GM12878 (cell line): ENCODE measurements around the gene CCNY. TPM values are rescaled to one million over a fixed set of nuclear protein-coding genes. Genes with fewer than 3 reads are reported as not detected.

Experiments used
- ATAC-seq: fragments of 200-7000 bp; cut with Tn5 transposase; 3 replicates; pipeline ENCODE4 v1.9.1; 2020; ENCODE audit warnings: mild to moderate bottlenecking, moderate library complexity
- BruUV-seq: library from RNA; stranded (reverse); fragments of 400-500 nt; replicated peaks from 2 replicates; lab custom pipeline; 2021; lab: Mats Ljungman, UMichigan
- CTCF ChIA-PET: fragments of 300-600 bp; sonication (Branson Sonifier 250); formaldehyde crosslinking; extraction: SDS; loops from one replicate; lab custom pipeline; 2021; ENCODE audit warnings: inconsistent platforms; lab: Yijun Ruan, JAX
- POLR2A ChIA-PET: fragments of 350-600 bp; formaldehyde crosslinking; extraction: SDS; loops from one replicate; lab custom pipeline; 2021; ENCODE audit warnings: inconsistent platforms; lab: Charles Lee
- RAD21 ChIA-PET: fragments of 300-600 bp; sonication (Branson Sonifier 250); formaldehyde crosslinking; loops from one replicate; lab custom pipeline; 2023; ENCODE audit warnings: antibody characterized with exemption; ENCODE audit not compliant: unreplicated experiment; lab: Charles Lee
- SMC1A ChIA-PET: fragments of 300-600 bp; sonication (Branson Sonifier 250); formaldehyde crosslinking; loops from one replicate; lab custom pipeline; 2023; ENCODE audit not compliant: unreplicated experiment, uncharacterized antibody; lab: Charles Lee
- DNase-seq: peaks from one replicate; pipeline ENCODE4 v3.0.0-alpha.2; 2011; ENCODE audit warnings: low read depth, low spot score
- FAIRE-seq: peaks from 3 replicates; lab custom pipeline; 2011; peaks lifted over from hg19 to GRCh38; lab: Jason Lieb, UNC
- H2AFZ ChIP-seq: 2 replicates; pipeline ENCODE4 v1.6.0; 2011; ENCODE audit warnings: low read depth, low read length, control low read depth; ENCODE audit not compliant: control insufficient read depth
- H3K27ac ChIP-seq: 2 replicates; pipeline ENCODE4 v1.5.1; 2011; ENCODE audit warnings: control low read depth; ENCODE audit not compliant: control insufficient read depth, insufficient read depth
- H3K27me3 ChIP-seq, 2 experiments: replicated peaks in 1 of 2; 2 replicates each; pipeline versions ENCODE4 v1.6.0 to v1.6.1; 2011; ENCODE audit warnings: low read length in 1 of 2; ENCODE audit not compliant: control insufficient read depth in 2 of 2, insufficient read depth in 2 of 2
- H3K36me3 ChIP-seq, 2 experiments: 2 replicates each; pipeline ENCODE4 v1.5.1; 2011; ENCODE audit warnings: low read length in 1 of 2; ENCODE audit not compliant: control insufficient read depth in 2 of 2, insufficient read depth in 2 of 2
- H3K4me1 ChIP-seq: 2 replicates; pipeline ENCODE4 v1.6.1; 2011; ENCODE audit warnings: mild to moderate bottlenecking, low read length, moderate library complexity, mixed read lengths; ENCODE audit not compliant: control insufficient read depth, insufficient read depth
- H3K4me2 ChIP-seq: 2 replicates; pipeline ENCODE4 v1.6.0; 2011; ENCODE audit warnings: control low read depth; ENCODE audit not compliant: control insufficient read depth, insufficient read depth
- H3K4me3 ChIP-seq: fragments of 200-600 bp; sonication (generic); 2 replicates; pipeline ENCODE4 v1.5.1; 2016
- H3K79me2 ChIP-seq: 2 replicates; pipeline ENCODE4 v1.6.0; 2011; ENCODE audit warnings: low read length; ENCODE audit not compliant: control insufficient read depth, insufficient read depth
- H3K9ac ChIP-seq: 2 replicates; pipeline ENCODE4 v1.8.0; 2011; ENCODE audit warnings: low read length, control low read depth, mixed read lengths; ENCODE audit not compliant: control insufficient read depth, insufficient read depth
- H3K9me3 ChIP-seq: replicated peaks from 3 replicates; pipeline ENCODE4 v1.5.1; 2011; ENCODE audit warnings: mild to moderate bottlenecking, low read length; ENCODE audit not compliant: control insufficient read depth, insufficient read depth
- H4K20me1 ChIP-seq: 2 replicates; pipeline ENCODE4 v1.6.0; 2011; ENCODE audit not compliant: control insufficient read depth, insufficient read depth
- MXI1 ChIP-seq: fragments of 150-350 bp; IDR thresholded peaks from 2 replicates; pipeline ENCODE4 v1.6.1; 2011; ENCODE audit warnings: low read depth, mild to moderate bottlenecking, inconsistent platforms, low read length, improper control_type of control experiment
- POU2F2 ChIP-seq: IDR thresholded peaks from 3 replicates; pipeline ENCODE4 v1.6.1; 2011; ENCODE audit warnings: low read depth, mild to moderate bottlenecking, low read length, borderline replicate concordance
- WRNIP1 ChIP-seq: IDR thresholded peaks from 2 replicates; pipeline ENCODE4 v1.6.1; 2011; ENCODE audit warnings: low read depth, low read length, improper control_type of control experiment, borderline replicate concordance
- ZNF24 ChIP-seq: fragments of 450-650 bp; IDR thresholded peaks from 2 replicates; pipeline ENCODE4 v1.6.1; 2017; ENCODE audit warnings: antibody characterized with exemption, mild to moderate bottlenecking
- WGBS: methylation state at CpG from one replicate; pipeline ENCODE4 v1.1.6; 2016; ENCODE audit warnings: low lambda C conversion rate; ENCODE audit not compliant: insufficient replicate concordance, insufficient coverage; ENCODE audit errors: missing lambda C conversion rate; 5-methylcytosine and 5-hydroxymethylcytosine counted together
- in situ Hi-C: fragments of 300-500 bp; cut with MboI; formaldehyde crosslinking; loops from 9 replicates; pipeline ENCODE4 v1.14.3; 2018; ENCODE audit warnings: mixed read lengths
- intact Hi-C: fragments of 100-400 bp; cut with micrococcal nuclease; formaldehyde crosslinking; loops from one replicate; pipeline ENCODE4 v1.14.2; 2022; ENCODE audit not compliant: unreplicated experiment
- polyA plus RNA-seq, 11 experiments: library from polyadenylated mRNA; depleted of rRNA in 4 of 11; unstranded in 6 of 11; stranded (reverse) in 5 of 11; fragments of >200 nt; fragmentation: Nextera tagmentation in 4 of 11; fragmentation: Illumina TruSeq in 1 of 11; extraction: Ambion mirVana in 4 of 11; extraction: Trizol in 1 of 11; gene quantifications; 1 replicate in 1 of 11; 2 replicates in 10 of 11; pipeline versions ENCODE4 v1.2.1 to v1.2.3, GENCODE V29; 2011 to 2016; ENCODE audit warnings: inconsistent platforms in 2 of 11, missing spikeins in 2 of 11, low read depth in 1 of 11
- total RNA-seq, 4 experiments: library from RNA; depleted of rRNA in 3 of 4; stranded (reverse); fragments of >200 nt in 3 of 4; fragmentation: Illumina TruSeq in 1 of 4; extraction: Trizol in 1 of 4; gene quantifications; 2 replicates each; pipeline versions ENCODE4 v1.2.1 to v1.2.3, GENCODE V29; 2013 to 2021
- TF ChIP-seq, protein P1 (sequence below): IDR thresholded peaks from 2 replicates; pipeline ENCODE4 v1.6.1; 2012; ENCODE audit warnings: low read depth, low read length, improper control_type of control experiment
- TF ChIP-seq, protein P2 (sequence below): IDR thresholded peaks from 2 replicates; pipeline ENCODE4 v1.6.1; 2012; ENCODE audit warnings: improper control_type of control experiment, low read depth, low read length; ENCODE audit not compliant: insufficient replicate concordance

Gene CCNY
- total and polyA plus RNA-seq, 10 of the 15 experiments (the other 5 are each of a cell fraction or from before 2014, with no cell fraction given): 3.6 to 50.0 (median 26.1) TPM

DNA sequence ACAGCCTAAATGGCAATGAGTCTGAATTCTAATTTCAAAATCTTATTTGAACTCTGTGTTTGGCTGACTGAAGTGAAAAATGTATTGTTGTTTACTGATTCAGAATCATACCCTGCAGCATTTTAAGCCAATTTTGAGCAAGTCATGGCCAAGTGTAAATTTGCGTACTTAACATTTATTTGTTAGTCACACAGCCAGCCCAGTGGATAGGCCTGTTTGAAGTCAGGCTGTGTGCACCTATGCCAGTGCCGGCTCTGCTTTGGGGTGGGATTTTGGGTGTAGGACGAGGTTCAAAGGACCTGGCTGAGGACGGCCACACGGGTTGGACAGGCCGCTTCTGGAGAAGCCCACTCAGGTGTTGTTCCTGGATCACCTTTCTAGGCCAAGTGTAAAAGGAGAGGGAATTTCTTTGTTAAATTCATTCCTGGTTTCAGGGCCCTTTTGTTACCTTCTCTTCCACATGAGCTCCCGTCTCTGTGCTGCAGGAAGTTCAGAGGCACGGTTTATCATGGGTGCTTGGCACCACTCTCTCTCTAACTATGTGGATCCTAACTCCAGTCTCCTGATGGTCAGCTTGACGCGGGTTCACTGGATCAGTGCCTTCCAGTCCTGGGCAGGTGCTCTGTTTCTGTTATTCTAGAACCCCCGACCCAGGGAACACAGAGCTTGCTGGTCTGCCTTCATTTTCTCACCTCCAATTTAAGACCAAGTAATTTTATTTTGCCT is 84.7 kb downstream of the CCNY start:
- TF ChIP-seq WRNIP1 (no peak), POU2F2 (no peak), ZNF24 (no peak), MXI1 (no peak)
- TF ChIP-seq, protein P1, sequence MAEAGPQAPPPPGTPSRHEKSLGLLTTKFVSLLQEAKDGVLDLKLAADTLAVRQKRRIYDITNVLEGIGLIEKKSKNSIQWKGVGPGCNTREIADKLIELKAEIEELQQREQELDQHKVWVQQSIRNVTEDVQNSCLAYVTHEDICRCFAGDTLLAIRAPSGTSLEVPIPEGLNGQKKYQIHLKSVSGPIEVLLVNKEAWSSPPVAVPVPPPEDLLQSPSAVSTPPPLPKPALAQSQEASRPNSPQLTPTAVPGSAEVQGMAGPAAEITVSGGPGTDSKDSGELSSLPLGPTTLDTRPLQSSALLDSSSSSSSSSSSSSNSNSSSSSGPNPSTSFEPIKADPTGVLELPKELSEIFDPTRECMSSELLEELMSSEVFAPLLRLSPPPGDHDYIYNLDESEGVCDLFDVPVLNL: no peak
- TF ChIP-seq, protein P2, sequence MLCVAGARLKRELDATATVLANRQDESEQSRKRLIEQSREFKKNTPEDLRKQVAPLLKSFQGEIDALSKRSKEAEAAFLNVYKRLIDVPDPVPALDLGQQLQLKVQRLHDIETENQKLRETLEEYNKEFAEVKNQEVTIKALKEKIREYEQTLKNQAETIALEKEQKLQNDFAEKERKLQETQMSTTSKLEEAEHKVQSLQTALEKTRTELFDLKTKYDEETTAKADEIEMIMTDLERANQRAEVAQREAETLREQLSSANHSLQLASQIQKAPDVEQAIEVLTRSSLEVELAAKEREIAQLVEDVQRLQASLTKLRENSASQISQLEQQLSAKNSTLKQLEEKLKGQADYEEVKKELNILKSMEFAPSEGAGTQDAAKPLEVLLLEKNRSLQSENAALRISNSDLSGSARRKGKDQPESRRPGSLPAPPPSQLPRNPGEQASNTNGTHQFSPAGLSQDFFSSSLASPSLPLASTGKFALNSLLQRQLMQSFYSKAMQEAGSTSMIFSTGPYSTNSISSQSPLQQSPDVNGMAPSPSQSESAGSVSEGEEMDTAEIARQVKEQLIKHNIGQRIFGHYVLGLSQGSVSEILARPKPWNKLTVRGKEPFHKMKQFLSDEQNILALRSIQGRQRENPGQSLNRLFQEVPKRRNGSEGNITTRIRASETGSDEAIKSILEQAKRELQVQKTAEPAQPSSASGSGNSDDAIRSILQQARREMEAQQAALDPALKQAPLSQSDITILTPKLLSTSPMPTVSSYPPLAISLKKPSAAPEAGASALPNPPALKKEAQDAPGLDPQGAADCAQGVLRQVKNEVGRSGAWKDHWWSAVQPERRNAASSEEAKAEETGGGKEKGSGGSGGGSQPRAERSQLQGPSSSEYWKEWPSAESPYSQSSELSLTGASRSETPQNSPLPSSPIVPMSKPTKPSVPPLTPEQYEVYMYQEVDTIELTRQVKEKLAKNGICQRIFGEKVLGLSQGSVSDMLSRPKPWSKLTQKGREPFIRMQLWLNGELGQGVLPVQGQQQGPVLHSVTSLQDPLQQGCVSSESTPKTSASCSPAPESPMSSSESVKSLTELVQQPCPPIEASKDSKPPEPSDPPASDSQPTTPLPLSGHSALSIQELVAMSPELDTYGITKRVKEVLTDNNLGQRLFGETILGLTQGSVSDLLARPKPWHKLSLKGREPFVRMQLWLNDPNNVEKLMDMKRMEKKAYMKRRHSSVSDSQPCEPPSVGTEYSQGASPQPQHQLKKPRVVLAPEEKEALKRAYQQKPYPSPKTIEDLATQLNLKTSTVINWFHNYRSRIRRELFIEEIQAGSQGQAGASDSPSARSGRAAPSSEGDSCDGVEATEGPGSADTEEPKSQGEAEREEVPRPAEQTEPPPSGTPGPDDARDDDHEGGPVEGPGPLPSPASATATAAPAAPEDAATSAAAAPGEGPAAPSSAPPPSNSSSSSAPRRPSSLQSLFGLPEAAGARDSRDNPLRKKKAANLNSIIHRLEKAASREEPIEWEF: no peak
- Histone ChIP-seq H3K9me3 (no peaks in the 10 kb centered on the region), H3K4me1 (no peaks in the 10 kb centered on the region), H3K27ac (no peak overlapping the region), H4K20me1 (no peaks in the 10 kb centered on the region), H3K4me3 (no peak overlapping the region), H3K79me2 (no peaks in the 10 kb centered on the region; the same call in 1 of the 2 replicates), H3K36me3 (no peaks in the 10 kb centered on the region; a peak in 1 of 4 replicates), H2AFZ (no peak overlapping the region), H3K9ac (no peak overlapping the region), H3K27me3 (no peaks in the 10 kb centered on the region), H3K4me2 (no peak overlapping the region)
- RAD21 ChIA-PET: no interaction called here
- POLR2A ChIA-PET: no interaction called here
- in situ Hi-C loops (no loop called here), intact Hi-C loops (no loop called here)
- FAIRE-seq: no peak
- CTCF ChIA-PET: no interaction called here
- BruUV-seq: no TSS peak
- SMC1A ChIA-PET: no interaction called here
- ATAC-seq: no peak
- DNase-seq: no peak
- WGBS: 98% methylated on average over 11 of the region's 11 CpGs
